Hepatocyte (in vitro differentiated cells): Measurements from ENCODE around the gene RPL28. TPM values are rescaled to one million over a fixed set of nuclear protein-coding genes. Genes with fewer than 3 reads are reported as not detected.
"Not testable (repeated sequence)": the region's sequence is repeated elsewhere in the genome, so short reads cannot be mapped to it uniquely, and the experiment has no call there.

Source experiments
- DNase-seq: peaks from one replicate; pipeline ENCODE4 v3.0.0-alpha.2; 2016; ENCODE audit warnings: low spot score
- H2AFZ ChIP-seq: fragments of 200-600 bp; sonication (generic); 2 replicates; pipeline ENCODE4 v1.6.0; 2016; ENCODE audit warnings: antibody characterized with exemption, mild to moderate bottlenecking
- H3K27ac ChIP-seq: fragments of 200-600 bp; sonication (generic); 2 replicates; pipeline ENCODE4 v1.5.1; 2016; ENCODE audit warnings: mild to moderate bottlenecking
- H3K27me3 ChIP-seq: fragments of 200-600 bp; sonication (generic); 2 replicates; pipeline ENCODE4 v1.6.1; 2016
- H3K36me3 ChIP-seq: fragments of 200-600 bp; sonication (generic); replicated peaks from 2 replicates; pipeline ENCODE4 v1.5.1; 2016; ENCODE audit warnings: low read depth; ENCODE audit not compliant: insufficient read depth
- H3K4me1 ChIP-seq: fragments of 200-600 bp; sonication (generic); 2 replicates; pipeline ENCODE4 v1.5.1; 2016; ENCODE audit warnings: mild to moderate bottlenecking, moderate library complexity; ENCODE audit not compliant: insufficient read depth
- H3K4me2 ChIP-seq: fragments of 200-600 bp; sonication (generic); 2 replicates; pipeline ENCODE4 v1.6.0; 2016
- H3K4me3 ChIP-seq: fragments of 200-600 bp; sonication (generic); 2 replicates; pipeline ENCODE4 v1.5.1; 2016; ENCODE audit warnings: mild to moderate bottlenecking
- H3K79me2 ChIP-seq: fragments of 200-600 bp; sonication (generic); 2 replicates; pipeline ENCODE4 v1.6.0; 2017; ENCODE audit warnings: mild to moderate bottlenecking
- H3K9me2 ChIP-seq: fragments of 200-600 bp; sonication (generic); replicated peaks from 2 replicates; pipeline ENCODE4 v1.6.0; 2017; ENCODE audit warnings: mild to moderate bottlenecking; ENCODE audit not compliant: insufficient read depth
- H3K9me3 ChIP-seq: fragments of 200-600 bp; sonication (generic); 2 replicates; pipeline ENCODE4 v1.5.1; 2016; ENCODE audit warnings: low read depth, mild to moderate bottlenecking
- H4K20me1 ChIP-seq: fragments of 200-600 bp; sonication (generic); 2 replicates; pipeline ENCODE4 v1.6.0; 2016; ENCODE audit warnings: mild to moderate bottlenecking; ENCODE audit not compliant: insufficient read depth, poor library complexity, severe bottlenecking
- CTCF ChIP-seq: fragments of 200-600 bp; sonication (generic); IDR thresholded peaks from 2 replicates; pipeline ENCODE4 v1.5.1; 2016; ENCODE audit warnings: antibody characterized with exemption, mild to moderate bottlenecking; ENCODE audit not compliant: poor library complexity
- EZH2 ChIP-seq: fragments of 200-600 bp; sonication (generic); IDR thresholded peaks from 2 replicates; pipeline ENCODE4 v1.6.1; 2016; ENCODE audit warnings: antibody characterized with exemption, mild to moderate bottlenecking, borderline replicate concordance
- EZH2phosphoT487 ChIP-seq: fragments of 200-600 bp; sonication (generic); IDR thresholded peaks from one replicate; pipeline ENCODE4 v1.6.1; 2018; ENCODE audit warnings: antibody characterized with exemption, mild to moderate bottlenecking, low read depth, moderate library complexity; ENCODE audit not compliant: unreplicated experiment, severe bottlenecking
- WGBS: methylation state at CpG from one replicate; pipeline ENCODE4 v1.1.6; 2016; ENCODE audit warnings: low lambda C conversion rate; ENCODE audit errors: missing lambda C conversion rate; 5-methylcytosine and 5-hydroxymethylcytosine counted together
- polyA plus RNA-seq: library from polyadenylated mRNA; unstranded; fragments of >200 nt; fragmentation: Nextera tagmentation; extraction: Ambion mirVana; gene quantifications from 2 replicates; pipeline ENCODE4 v1.2.1, GENCODE V29; 2016
- total RNA-seq: library from RNA; depleted of rRNA; stranded (reverse); fragments of >200 nt; gene quantifications from 2 replicates; pipeline ENCODE4 v1.2.3, GENCODE V29; 2014

RPL28 gene
- total and polyA plus RNA-seq, 2 experiments from 2014 or later = 437 to 604 TPM

- Histone ChIP-seq H3K36me3 (no peaks in the 10 kb centered on the region), H2AFZ (no peak overlapping the region), H3K79me2 (no peaks in the 10 kb centered on the region), H3K27me3 (peaks cover 69% of the 10 kb centered on the region), H3K4me1 (no peaks in the 10 kb centered on the region), H3K9me3 (no peaks in the 10 kb centered on the region), H3K4me2 (no peak overlapping the region), H3K27ac (no peak overlapping the region), H3K9me2 (no peaks in the 10 kb centered on the region), H4K20me1 (no peaks in the 10 kb centered on the region), H3K4me3 (no peak overlapping the region)
- no peak for DNase-seq
- TF ChIP-seq EZH2 (no peak), CTCF (no peak), EZH2phosphoT487 (no peak)
- 58% methylated on average over 11 of the region's 11 CpGs for WGBS
Observed at GRCh38 chr19:55444646-55445045, 58.9 kb downstream of the RPL28 start.

GRCh38 chr19:55446060-55446459, 60.3 kb downstream of the RPL28 start:
- TF ChIP-seq CTCF (no peak), EZH2phosphoT487 (no peak), EZH2 (no peak)
- Histone ChIP-seq H3K79me2 (no peaks in the 10 kb centered on the region), H3K9me2 (no peaks in the 10 kb centered on the region), H3K36me3 (no peaks in the 10 kb centered on the region), H3K9me3 (no peaks in the 10 kb centered on the region), H3K4me3 (no peak overlapping the region), H3K27ac (no peak overlapping the region), H3K4me2 (no peak overlapping the region), H4K20me1 (no peaks in the 10 kb centered on the region), H3K27me3 (peaks cover 65% of the 10 kb centered on the region), H3K4me1 (no peaks in the 10 kb centered on the region), H2AFZ (no peak overlapping the region)
- DNase-seq = no peak
- WGBS = 80% methylated on average over 8 of the region's 8 CpGs

GRCh38 chr19:55447421-55448174, 61.9 kb downstream of the RPL28 start:
- 31% methylated on average over 10 of the region's 16 CpGs for WGBS
- Histone ChIP-seq H4K20me1 (no peaks in the 10 kb centered on the region), H3K4me1 (peaks cover 11% of the 10 kb centered on the region), H3K27ac (no peak overlapping the region), H3K79me2 (no peaks in the 10 kb centered on the region), H3K9me3 (no peaks in the 10 kb centered on the region), H3K9me2 (no peaks in the 10 kb centered on the region), H3K27me3 (peaks cover 67% of the 10 kb centered on the region), H3K36me3 (no peaks in the 10 kb centered on the region), H3K4me3 (no peak overlapping the region), H3K4me2 (no peak overlapping the region), H2AFZ (no peak overlapping the region)
- no peak for DNase-seq
- TF ChIP-seq EZH2 (no peak), CTCF (no peak), EZH2phosphoT487 (no peak)

- not testable (repeated sequence) for H3K4me3 ChIP-seq, H3K4me2 ChIP-seq, H2AFZ ChIP-seq, DNase-seq, H3K79me2 ChIP-seq, H4K20me1 ChIP-seq, H3K9me3 ChIP-seq, H3K27ac ChIP-seq, H3K9me2 ChIP-seq, H3K36me3 ChIP-seq
- peaks cover 67% of the 10 kb centered on the region for H3K27me3 ChIP-seq
- peaks cover 11% of the 10 kb centered on the region for H3K4me1 ChIP-seq
- WGBS = 100% methylated on average over 2 of the region's 5 CpGs
Observed at GRCh38 chr19:55448175-55448490, 62.4 kb downstream of the RPL28 start.
